Liver (tissue), 3 donors: ENCODE measurements around the gene OR52N2.

Experiments used
- CTCF ChIP-seq: fragments of 150-350 bp; IDR thresholded peaks from 2 replicates; pipeline ENCODE4 v1.5.1; 2017; ENCODE audit warnings: improper control_type of control experiment, low read depth, low read length; ENCODE audit not compliant: missing input control
- EGR1 ChIP-seq, 2 donors: IDR thresholded peaks; 2 replicates each; pipeline ENCODE4 v1.6.1; 2016 to 2018; ENCODE audit warnings: antibody characterized with exemption in 2 of 2, low read depth in 2 of 2
- GABPA ChIP-seq, 2 donors: IDR thresholded peaks in 1 of 2; conservative IDR thresholded peaks in 1 of 2; 2 replicates each; pipeline ENCODE4 v1.6.1; 2016; ENCODE audit warnings: antibody characterized with exemption in 2 of 2, mild to moderate bottlenecking in 1 of 2, moderate library complexity in 1 of 2
- JUND ChIP-seq, 2 donors: IDR thresholded peaks; 2 replicates each; pipeline ENCODE4 v1.6.1; 2016; ENCODE audit warnings: antibody characterized with exemption in 2 of 2
- MAX ChIP-seq: IDR thresholded peaks from 2 replicates; pipeline ENCODE4 v1.6.1; 2016; ENCODE audit warnings: antibody characterized with exemption
- RAD21 ChIP-seq, 2 donors: IDR thresholded peaks; 2 replicates each; pipeline ENCODE4 v1.6.1; 2016; ENCODE audit warnings: antibody characterized with exemption in 2 of 2, mild to moderate bottlenecking in 2 of 2
- REST ChIP-seq: IDR thresholded peaks from 2 replicates; pipeline ENCODE4 v1.6.1; 2016; ENCODE audit warnings: antibody characterized with exemption, mild to moderate bottlenecking
- TAF1 ChIP-seq: conservative IDR thresholded peaks from 2 replicates; pipeline ENCODE4 v1.6.1; 2016; ENCODE audit warnings: antibody characterized with exemption, mild to moderate bottlenecking
- YY1 ChIP-seq: IDR thresholded peaks from 2 replicates; pipeline ENCODE4 v1.6.1; 2016; ENCODE audit warnings: antibody characterized with exemption, mild to moderate bottlenecking
- ZBTB33 ChIP-seq: IDR thresholded peaks from 2 replicates; pipeline ENCODE4 v1.6.1; 2016; ENCODE audit warnings: antibody characterized with exemption
- donor health status: healthy.
- donor health status: healthy.

- TF ChIP-seq GABPA (IDR thresholded peaks at IDR 0.05 in 1 of 2, conservative IDR thresholded peaks at IDR 0.05 in 1 of 2): no peak
- no peak for TF ChIP-seq YY1
- TF ChIP-seq RAD21 (IDR thresholded peaks at IDR 0.05): no peak
- no peak for TF ChIP-seq CTCF
- TF ChIP-seq TAF1: no peak
- TF ChIP-seq EGR1 (IDR thresholded peaks at IDR 0.05; ENCODE audit: low read depth in 2 of 2): no peak
- no peak for TF ChIP-seq MAX
- no peak for TF ChIP-seq JUND (IDR thresholded peaks at IDR 0.05)
- TF ChIP-seq ZBTB33: no peak
- TF ChIP-seq REST: no peak
Measured at GRCh38 chr11:5783255-5783654, 25.5 kb upstream of the OR52N2 start, which contains the start of gene OR52N5.
